HG03108 (cell line): ENCODE results near the gene MAT1A.
"Not testable (repeated sequence)": the region's sequence is repeated elsewhere in the genome, so short reads cannot be mapped to it uniquely, and the experiment has no call there.

Source experiments
- ATAC-seq: cut with Tn5 transposase; IDR thresholded peaks from one replicate; pipeline ENCODE4 v1.9.1; 2021; ENCODE audit warnings: moderate library complexity; ENCODE audit not compliant: unreplicated experiment

MAT1A gene

DNA sequence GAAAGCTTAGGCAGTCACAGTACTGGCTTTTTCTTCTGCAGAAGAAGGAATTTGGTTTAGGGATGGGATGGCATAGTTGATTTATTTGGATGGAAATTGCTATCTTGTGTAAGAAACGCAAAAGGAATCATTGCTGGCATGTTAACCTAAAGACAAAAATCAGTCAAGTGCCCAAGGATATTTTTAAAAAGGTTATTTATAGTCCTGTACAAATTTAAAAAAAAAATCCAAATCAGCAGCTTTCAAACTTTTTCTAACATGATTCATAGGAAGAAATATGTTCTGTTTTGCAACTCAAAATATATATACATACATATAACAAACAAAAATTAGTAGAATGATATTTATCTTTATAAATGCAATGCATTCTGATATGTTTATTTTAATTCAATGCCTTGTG, 55.6 kb downstream of the MAT1A start:
- ATAC-seq: not testable (repeated sequence)

DNA sequence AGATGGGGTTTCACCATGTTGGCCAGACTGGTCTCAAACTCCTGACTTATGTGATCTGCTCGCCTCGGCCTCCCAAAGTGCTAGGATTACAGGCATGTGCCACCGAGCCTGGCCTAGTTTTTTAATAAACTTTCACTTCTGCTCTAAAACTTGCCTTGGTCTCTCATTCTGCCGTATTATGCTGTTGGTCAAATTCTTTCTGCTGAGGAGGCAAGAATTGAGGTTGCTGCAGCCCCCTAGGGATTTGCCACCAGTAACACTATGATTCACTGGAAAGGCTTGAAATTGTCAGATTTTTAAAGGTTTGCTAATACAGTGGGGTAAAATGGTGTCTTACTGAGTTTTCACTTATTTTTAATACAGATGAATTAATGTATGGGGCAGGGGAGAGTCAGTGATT, 62.7 kb downstream of the MAT1A start:
- peak; percentile 80 for ATAC-seq

DNA sequence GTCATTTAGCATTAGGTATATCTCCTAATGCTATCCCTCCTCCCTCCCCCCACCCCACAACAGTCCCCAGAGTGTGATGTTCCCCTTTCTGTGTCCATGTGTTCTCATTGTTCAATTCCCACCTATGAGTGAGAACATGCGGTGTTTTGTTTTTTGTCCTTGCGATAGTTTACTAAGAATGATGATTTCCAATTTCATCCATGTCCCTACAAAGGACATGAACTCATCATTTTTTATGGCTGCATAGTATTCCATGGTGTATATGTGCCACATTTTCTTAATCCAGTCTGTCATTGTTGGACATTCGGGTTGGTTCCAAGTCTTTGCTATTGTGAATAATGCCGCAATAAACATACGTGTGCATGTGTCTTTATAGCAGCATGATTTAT, 66.4 kb downstream of the MAT1A start:
- ATAC-seq: not testable (repeated sequence)
